HepG2 (cell line): Measurements from ENCODE around the gene CFAP99. TPM values are rescaled to one million over a fixed set of nuclear protein-coding genes. Genes with fewer than 3 reads are reported as not detected.

Experiments used
- ATAC-seq: fragments of 200-7000 bp; cut with Tn5 transposase; 3 replicates; pipeline ENCODE4 v1.9.1; 2020; ENCODE audit warnings: mild to moderate bottlenecking, moderate library complexity
- BruUV-seq: library from RNA; stranded (reverse); fragments of 400-500 nt; replicated peaks from 2 replicates; lab custom pipeline; 2021; lab: Mats Ljungman, UMichigan
- CTCF ChIA-PET: fragments of 300-600 bp; formaldehyde crosslinking; extraction: SDS; loops from one replicate; lab custom pipeline; 2021; ENCODE audit warnings: low total read pairs, inconsistent platforms, low intra/inter-chr PET ratio; lab: Yijun Ruan, JAX
- POLR2A ChIA-PET: fragments of 350-600 bp; sonication (Branson Sonifier 250); formaldehyde crosslinking; loops from one replicate; lab custom pipeline; 2020; ENCODE audit warnings: antibody characterized with exemption, inconsistent platforms; lab: Yijun Ruan, JAX
- DNase-seq: peaks from one replicate; pipeline ENCODE4 v3.0.0-alpha.2; 2015; ENCODE audit warnings: low spot score
- FAIRE-seq: peaks from 3 replicates; lab custom pipeline; 2011; peaks lifted over from hg19 to GRCh38; lab: Jason Lieb, UNC
- H2AFZ ChIP-seq: one replicate; pipeline ENCODE4 v1.6.1; 2011; ENCODE audit warnings: low read length, inconsistent platforms
- H3K27ac ChIP-seq: fragments of 300-600 bp; 3 replicates; pipeline ENCODE4 v1.8.0; 2011; ENCODE audit warnings: mixed run types, mild to moderate bottlenecking, mixed read lengths, low read length, inconsistent platforms; ENCODE audit not compliant: insufficient read depth; ENCODE audit errors: extremely low read length
- H3K27me3 ChIP-seq, 2 experiments: fragments of 200-600 bp in 1 of 2; 2 replicates in 1 of 2; 3 replicates in 1 of 2; pipeline versions ENCODE4 v1.6.0 to v1.8.0; 2011; ENCODE audit warnings: low read length in 2 of 2, mild to moderate bottlenecking in 2 of 2, moderate library complexity in 2 of 2, inconsistent platforms in 1 of 2; ENCODE audit not compliant: insufficient read depth in 2 of 2, control insufficient read depth in 1 of 2
- H3K36me3 ChIP-seq, 2 experiments: fragments of 200-600 bp in 1 of 2; replicated peaks in 1 of 2; 2 replicates in 1 of 2; 3 replicates in 1 of 2; pipeline versions ENCODE4 v1.5.1 to v1.8.0; 2011; ENCODE audit warnings: low read length in 2 of 2, inconsistent platforms in 1 of 2; ENCODE audit not compliant: insufficient read depth in 2 of 2, control insufficient read depth in 1 of 2
- H3K4me1 ChIP-seq: 2 replicates; pipeline ENCODE4 v1.5.1; 2012; ENCODE audit warnings: low read length, inconsistent platforms; ENCODE audit not compliant: insufficient read depth
- H3K4me2 ChIP-seq: 2 replicates; pipeline ENCODE4 v1.6.0; 2011; ENCODE audit warnings: low read depth, low read length, inconsistent platforms
- H3K4me3 ChIP-seq, 3 experiments: fragments of 200-600 bp in 1 of 3; sonication (generic), shearing (Covaris generic) in 1 of 3; replicated peaks in 1 of 3; 2 replicates each; pipeline ENCODE4 v1.5.1; 2011 to 2016; ENCODE audit warnings: low read length in 3 of 3, inconsistent platforms in 2 of 3, low read depth in 2 of 3, mild to moderate bottlenecking in 2 of 3, control low read depth in 1 of 3, mixed read lengths in 1 of 3; ENCODE audit not compliant: insufficient read depth in 1 of 3
- H3K79me2 ChIP-seq: one replicate; pipeline ENCODE4 v1.6.1; 2011; ENCODE audit warnings: low read length, inconsistent platforms; ENCODE audit not compliant: insufficient read depth
- H3K9ac ChIP-seq: 2 replicates; pipeline ENCODE4 v1.6.0; 2011; ENCODE audit warnings: mild to moderate bottlenecking, low read depth, low read length, inconsistent platforms; ENCODE audit not compliant: insufficient read depth
- H3K9me3 ChIP-seq: 2 replicates; pipeline ENCODE4 v1.5.1; 2012; ENCODE audit warnings: mild to moderate bottlenecking, low read length
- H4K20me1 ChIP-seq: 2 replicates; pipeline ENCODE4 v1.6.0; 2011; ENCODE audit warnings: inconsistent platforms, mild to moderate bottlenecking, low read length, moderate library complexity; ENCODE audit not compliant: insufficient read depth
- FOSL2 ChIP-seq: sonication (generic); formaldehyde crosslinking; IDR thresholded peaks from 2 replicates; pipeline ENCODE4 v1.4.0; 2020; ENCODE audit warnings: missing genetic modification reagents
- FOXA3 ChIP-seq: IDR thresholded peaks from 2 replicates; pipeline ENCODE4 v1.6.1; 2016; ENCODE audit warnings: missing genetic modification reagents, missing compliant biosample characterization
- KLF6 ChIP-seq: IDR thresholded peaks from 2 replicates; pipeline ENCODE4 v1.8.0; 2016; ENCODE audit warnings: missing biosample characterization, missing genetic modification reagents
- MIER2 ChIP-seq: IDR thresholded peaks from 2 replicates; pipeline ENCODE4 v1.6.1; 2016; ENCODE audit warnings: missing biosample characterization, missing genetic modification reagents
- YY1 ChIP-seq: IDR thresholded peaks from 2 replicates; pipeline ENCODE4 v1.6.1; 2011; ENCODE audit warnings: low read length, low read depth, moderate library complexity, mild to moderate bottlenecking; ENCODE audit not compliant: insufficient read depth, insufficient replicate concordance
- WGBS: methylation state at CpG from one replicate; pipeline ENCODE4 v1.1.6; 2017; ENCODE audit warnings: low lambda C conversion rate; 5-methylcytosine and 5-hydroxymethylcytosine counted together
- in situ Hi-C: cut with HindIII; loops from 2 replicates; pipeline ENCODE4 v1.10.0; 2017; ENCODE audit warnings: low pct_unique_long_range_greater_than_20kb; ENCODE audit not compliant: extremely low pct_ligation_motif_present
- intact Hi-C: fragments of 100-400 bp; cut with micrococcal nuclease; formaldehyde crosslinking; loops from one replicate; pipeline ENCODE4 v1.10.0; 2022; ENCODE audit not compliant: unreplicated experiment
- polyA plus RNA-seq, 8 experiments: library from polyadenylated mRNA; depleted of rRNA in 3 of 8; stranded (reverse) in 7 of 8; unstranded in 1 of 8; fragments of >200 nt; fragmentation: Illumina TruSeq in 4 of 8; extraction: Trizol in 4 of 8; gene quantifications; 2 replicates each; pipeline versions ENCODE4 v1.2.1 to v1.2.3, GENCODE V29; 2011 to 2016; ENCODE audit warnings: low read depth in 4 of 8, missing spikeins in 1 of 8, mixed read lengths in 1 of 8; ENCODE audit not compliant: insufficient read depth in 1 of 8
- total RNA-seq, 5 experiments: library from RNA; depleted of rRNA; stranded (reverse); fragments of >200 nt; fragmentation: Illumina TruSeq; extraction: Trizol; gene quantifications; 2 replicates each; pipeline ENCODE4 v1.2.3, GENCODE V29; 2016; ENCODE audit warnings: low read depth in 1 of 5

CFAP99 gene
- total and polyA plus RNA-seq, 2 of the 13 experiments (the other 11 are each of a cell fraction or from before 2014, with no cell fraction given) = not detected

- no peak for TF ChIP-seq KLF6 (CRISPR knock-in tag)
- TF ChIP-seq, all 625 proteins: peak for 0
Measured at GRCh38 chr4:2423695-2424094, 4.9 kb downstream of the CFAP99 start (continued).

GRCh38 chr4:2424581-2424980, 5.8 kb downstream of the CFAP99 start:
- peaks cover 10 to 85% of the 10 kb centered on the region in 2 experiments; a peak in 4 of 5 replicates for H3K27me3 ChIP-seq
- no TSS peak for BruUV-seq
- no peak overlapping the region for H2AFZ ChIP-seq
- no peaks in the 10 kb centered on the region for H3K9me3 ChIP-seq
- H3K36me3 ChIP-seq = no peaks in the 10 kb centered on the region
- H3K4me2 ChIP-seq = no peak overlapping the region
- H3K79me2 ChIP-seq = no peaks in the 10 kb centered on the region
- WGBS = 14% methylated on average over 9 of the region's 10 CpGs
- H3K9ac ChIP-seq = no peak overlapping the region
- no peaks in the 10 kb centered on the region for H4K20me1 ChIP-seq
- ChIA-PET CTCF (no interaction called here), POLR2A (no interaction called here)
- H3K4me3 ChIP-seq = no peak overlapping the region
- intact Hi-C loops (no loop called here), in situ Hi-C loops (no loop called here)
- DNase-seq (no peak), ATAC-seq (no peak), FAIRE-seq (no peak)
- peaks cover 14% of the 10 kb centered on the region for H3K4me1 ChIP-seq
- no peak overlapping the region for H3K27ac ChIP-seq
- TF ChIP-seq MIER2 (CRISPR knock-in tag) (no peak), FOSL2 (CRISPR knock-in tag) (0 out of 2 replicates have a peak, but pooled peaks have one; percentile 25), YY1 (no peak)

- no TSS peak for BruUV-seq
- no peaks in the 10 kb centered on the region for H3K9me3 ChIP-seq
- intact Hi-C loops (no loop called here), in situ Hi-C loops (no loop called here)
- no peak for ATAC-seq
- no peaks in the 10 kb centered on the region for H4K20me1 ChIP-seq
- no peak overlapping the region for H3K9ac ChIP-seq
- no peaks in the 10 kb centered on the region for H3K36me3 ChIP-seq
- peaks cover 11% of the 10 kb centered on the region for H3K4me1 ChIP-seq
- no peak for FAIRE-seq
- no peak overlapping the region for H3K4me2 ChIP-seq
- H3K27me3 ChIP-seq = peaks cover 8 to 76% of the 10 kb centered on the region in 2 experiments; a peak in 4 of 5 replicates
- ChIA-PET POLR2A (no interaction called here), CTCF (no interaction called here)
- WGBS = 0% methylated on average over 1 of the region's 13 CpGs
- H3K79me2 ChIP-seq = no peaks in the 10 kb centered on the region
- no peak for DNase-seq
- no peak overlapping the region for H3K27ac ChIP-seq
- H2AFZ ChIP-seq = no peak overlapping the region
- no peak for TF ChIP-seq FOXA3 (CRISPR knock-in tag)
- no peak overlapping the region for H3K4me3 ChIP-seq
Measured at GRCh38 chr4:2425386-2426068, 6.8 kb downstream of the CFAP99 start.
